HG03469 (cell line): ENCODE data around the gene TIA1.
"Not testable (repeated sequence)": the region's sequence is repeated elsewhere in the genome, so short reads cannot be mapped to it uniquely, and the experiment has no call there.

Experiments
- ATAC-seq: cut with Tn5 transposase; IDR thresholded peaks from one replicate; pipeline ENCODE4 v1.9.1; 2021; ENCODE audit warnings: mild to moderate bottlenecking, moderate library complexity, moderate number of reproducible peaks; ENCODE audit not compliant: unreplicated experiment

Gene TIA1

GRCh38 chr2:70223305-70223704 is 25.1 kb downstream of the TIA1 start:
- ATAC-seq, result not testable (repeated sequence)

- ATAC-seq, result no peak
Measured at GRCh38 chr2:70214953-70215549, 33.4 kb downstream of the TIA1 start.

- no peak for ATAC-seq
Measured at GRCh38 chr2:70214365-70214764, 34.1 kb downstream of the TIA1 start.

- ATAC-seq, result no peak
Measured at GRCh38 chr2:70212298-70212932, 36.0 kb downstream of the TIA1 start.

- ATAC-seq, result no peak
Measured at GRCh38 chr2:70211595-70211994, 36.8 kb downstream of the TIA1 start.

GRCh38 chr2:70204452-70204851 is 44.0 kb downstream of the TIA1 start:
- ATAC-seq, result no peak

- no peak for ATAC-seq
Measured at GRCh38 chr2:70203086-70203485, 45.3 kb downstream of the TIA1 start.

- ATAC-seq, result no peak
Measured at GRCh38 chr2:70202236-70202806, 46.1 kb downstream of the TIA1 start.

- ATAC-seq, result no peak
Measured at GRCh38 chr2:70201831-70202230, 46.6 kb downstream of the TIA1 start.

- ATAC-seq, result no peak
Measured at GRCh38 chr2:70201225-70201768, 47.1 kb downstream of the TIA1 start.

GRCh38 chr2:70199320-70199864 is 49.0 kb downstream of the TIA1 start:
- no peak for ATAC-seq

GRCh38 chr2:70192516-70192915 is 55.9 kb downstream of the TIA1 start:
- no peak for ATAC-seq

- ATAC-seq, result no peak
Measured at GRCh38 chr2:70191244-70191735, 57.1 kb downstream of the TIA1 start.

GRCh38 chr2:70190418-70191243 is 57.8 kb downstream of the TIA1 start, which contains the start of gene C2orf42:
Gene C2orf42, minus strand, starts transcription at chr2:70191019. Its CDS starts 9,034 bp downstream, at chr2:70181985.
- ATAC-seq, result peak; percentile 78

GRCh38 chr2:70188460-70188859 is 60.0 kb downstream of the TIA1 start:
- ATAC-seq, result no peak

- ATAC-seq, result not testable (repeated sequence)
Measured at GRCh38 chr2:70187170-70187569, 61.3 kb downstream of the TIA1 start.

GRCh38 chr2:70182689-70183088 is 65.7 kb downstream of the TIA1 start:
- ATAC-seq, result no peak

GRCh38 chr2:70181363-70181956 is 67.0 kb downstream of the TIA1 start:
- peak; percentile 64 for ATAC-seq

- ATAC-seq, result no peak
Measured at GRCh38 chr2:70173520-70173919, 74.9 kb downstream of the TIA1 start.

- ATAC-seq, result not testable (repeated sequence)
Measured at GRCh38 chr2:70169654-70170245, 78.7 kb downstream of the TIA1 start.
